Middle frontal gyrus (tissue), 1 donor: ENCODE measurements around the gene UBL3.

Experiments
- DNase-seq: peaks from one replicate; pipeline ENCODE4 v3.0.0-alpha.2; 2015; ENCODE audit warnings: low spot score; ENCODE audit errors: extremely low spot score

The UBL3 gene

GRCh38 chr13:29850213-29850898, at the start of gene UBL3:
TSS of gene UBL3 (minus strand) at chr13:29850617. CDS start at chr13:29849538, 1,079 bp downstream.
- peak; percentile 92 for DNase-seq

DNA sequence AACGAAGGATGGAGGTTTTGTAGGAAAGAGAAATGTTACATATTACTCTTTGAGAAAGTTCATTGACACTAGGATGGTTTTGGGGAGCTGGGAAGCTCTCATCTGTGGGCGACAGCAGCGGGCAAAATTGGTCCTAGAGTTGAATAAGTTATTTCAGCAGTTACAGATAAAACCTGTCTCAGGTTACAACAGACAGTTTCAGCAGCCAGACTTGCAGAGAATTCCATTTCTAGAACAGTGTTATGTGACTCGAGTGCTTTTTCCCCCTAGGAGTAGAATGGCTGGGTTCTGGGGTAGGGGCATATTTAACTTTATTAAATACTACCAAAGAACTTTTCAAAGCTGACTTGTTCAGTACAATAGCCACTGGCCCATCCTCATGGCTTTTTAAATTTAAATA, 46.7 kb upstream of the UBL3 start:
- no peak for DNase-seq

DNA sequence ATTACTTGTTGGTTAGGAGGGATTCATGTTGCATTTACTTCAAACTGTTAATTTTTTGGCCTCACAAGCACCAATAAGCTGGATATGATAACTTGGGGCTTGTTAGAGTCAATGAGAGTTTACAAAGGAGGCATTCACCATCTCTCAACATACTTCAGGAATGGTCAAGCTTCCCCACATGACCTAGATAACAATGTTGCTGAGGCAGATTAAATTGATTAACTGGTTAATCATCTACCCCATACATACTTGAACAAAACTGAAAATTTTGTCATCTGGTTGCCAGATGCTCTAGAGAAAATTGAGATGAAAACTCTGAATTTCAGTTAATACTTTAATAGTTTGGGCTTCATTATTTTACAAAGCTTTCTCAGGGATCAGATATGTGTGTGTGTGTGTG, 43.0 kb upstream of the UBL3 start:
- no peak for DNase-seq

- DNase-seq = peak; percentile 24
Observed at GRCh38 chr13:29892151-29892550, 41.7 kb upstream of the UBL3 start.

DNA sequence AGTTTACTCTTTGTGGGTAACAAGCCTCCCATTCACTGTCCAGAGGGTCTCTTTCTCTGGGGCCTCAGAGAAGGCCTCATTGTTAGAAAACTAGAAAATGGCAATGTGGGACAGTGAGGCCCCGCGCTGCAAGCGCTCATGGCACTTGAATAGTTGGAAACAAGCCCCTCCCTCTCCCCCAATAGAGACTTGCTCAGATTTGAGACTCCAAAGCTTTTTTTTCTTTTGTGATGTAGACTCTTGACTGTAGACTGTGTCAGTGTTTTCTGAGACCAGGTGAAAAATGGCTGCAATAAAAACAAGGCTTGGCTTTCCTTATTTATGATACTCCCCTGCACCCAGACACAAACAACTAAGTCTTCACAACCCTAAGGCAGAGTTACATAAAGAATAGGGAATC, 38.7 kb upstream of the UBL3 start:
- no peak for DNase-seq

DNA sequence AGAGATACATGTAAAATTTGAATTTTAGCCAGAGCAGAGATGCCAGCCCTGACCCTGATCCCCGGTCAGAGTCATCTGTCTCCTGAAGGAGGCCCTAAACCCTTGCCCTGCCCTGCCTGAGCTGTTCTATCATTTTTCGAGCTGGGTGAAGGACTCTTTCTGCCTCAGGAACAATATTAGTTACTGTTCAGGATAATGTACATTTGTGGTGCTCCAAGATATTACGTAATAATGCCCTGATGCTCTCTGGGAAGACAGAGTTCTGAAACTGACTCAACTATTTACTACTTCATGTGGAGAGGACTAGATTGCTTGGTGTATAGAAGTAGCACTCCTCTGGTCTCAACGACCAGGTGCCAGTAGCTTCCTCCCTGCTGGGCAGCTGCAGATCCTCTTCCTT, 37.9 kb upstream of the UBL3 start:
- DNase-seq = no peak

DNA sequence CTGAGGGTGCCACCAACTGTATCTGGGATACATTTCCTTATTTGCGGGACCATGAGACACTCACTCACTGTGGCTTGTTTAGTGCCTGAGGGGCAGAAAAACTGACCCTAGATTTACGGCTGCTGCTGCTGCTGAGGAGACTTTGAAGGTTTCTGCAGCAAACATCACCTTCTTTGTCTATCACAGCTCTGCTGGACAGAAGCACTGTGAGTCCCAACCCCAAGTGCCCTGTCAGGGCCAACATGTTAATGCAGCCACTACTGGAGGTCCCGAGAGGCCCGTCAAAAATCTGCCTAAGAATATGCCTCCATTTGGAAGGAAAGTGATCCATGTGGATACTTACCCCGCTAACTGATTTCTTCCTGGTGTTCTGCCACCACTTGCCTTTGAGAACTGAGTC, 37.3 kb upstream of the UBL3 start:
- no peak for DNase-seq

- no peak for DNase-seq
Observed at GRCh38 chr13:29887030-29887557, 36.7 kb upstream of the UBL3 start.

DNA sequence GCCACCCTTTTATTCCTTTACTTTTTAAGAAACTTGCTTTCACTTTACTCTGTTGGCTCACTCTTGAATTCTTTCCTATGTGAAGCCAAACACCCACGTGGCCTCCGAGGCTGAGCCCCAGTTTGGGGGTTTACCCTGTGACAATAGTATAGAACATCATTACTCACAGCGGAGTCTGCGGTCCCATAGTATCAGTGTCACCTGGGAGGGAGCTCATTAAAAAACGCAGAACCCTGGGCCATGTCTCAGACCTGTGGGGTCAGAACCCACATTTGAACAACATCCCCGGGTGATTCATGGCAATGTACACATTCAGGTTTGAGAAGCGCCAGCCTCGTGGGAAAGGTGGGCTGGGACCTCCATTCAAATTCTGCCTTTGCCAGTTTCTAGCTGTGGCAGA, 36.0 kb upstream of the UBL3 start:
- no peak for DNase-seq

DNA sequence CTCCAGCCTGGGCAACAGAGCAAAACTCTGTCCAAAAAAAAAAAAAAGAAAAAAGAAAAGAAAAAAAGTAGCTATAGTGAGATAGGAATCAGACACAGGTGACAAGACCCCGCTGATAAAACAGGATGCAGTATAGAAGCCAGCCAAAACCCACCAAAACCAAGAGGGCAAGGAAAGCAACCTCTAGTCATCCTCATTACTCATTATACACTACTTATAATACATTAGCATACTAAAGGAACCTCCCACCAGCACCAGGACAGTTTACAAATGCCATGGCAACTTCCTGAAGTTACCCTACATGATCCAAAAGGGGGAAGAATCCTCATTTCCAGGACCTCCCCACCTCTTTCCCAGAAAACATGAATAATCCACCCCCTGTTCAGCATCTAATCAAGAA, 35.6 kb upstream of the UBL3 start:
- DNase-seq = no peak

DNA sequence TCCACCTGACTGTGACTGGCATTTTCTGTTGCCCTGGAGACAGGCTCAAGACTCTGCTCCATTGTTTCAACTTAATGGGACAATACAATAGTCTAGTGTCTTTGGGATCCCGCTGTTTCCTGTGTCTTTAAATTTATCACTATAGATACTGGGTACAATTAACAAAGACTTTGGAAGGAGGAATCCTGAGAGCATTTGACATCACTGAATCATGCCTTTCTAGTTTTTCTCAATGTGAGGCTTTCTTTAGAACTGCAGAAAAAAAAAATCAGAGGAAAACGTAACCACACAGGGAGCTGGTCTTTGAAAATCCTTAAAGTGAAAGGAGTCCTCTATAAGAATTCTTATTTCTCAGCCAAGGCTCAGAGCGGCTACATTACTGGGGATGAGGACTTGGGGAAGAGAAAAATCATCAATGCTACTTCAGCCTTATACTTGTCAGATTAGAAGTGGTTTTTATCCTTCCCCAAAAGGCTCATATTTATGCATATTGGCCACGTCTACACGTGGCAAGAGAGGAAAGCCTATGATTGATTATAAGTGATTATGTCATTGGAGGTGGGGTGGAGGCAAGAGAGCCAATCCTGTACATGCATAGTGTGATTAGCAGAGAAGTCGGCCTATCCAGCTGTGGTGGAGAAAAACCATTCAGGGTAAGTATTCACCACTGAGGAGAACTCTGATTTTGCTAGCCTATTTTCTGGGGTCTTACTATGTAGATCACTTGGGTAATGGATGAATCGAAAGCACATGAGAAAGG, 34.4 kb upstream of the UBL3 start:
- peak; percentile 30 for DNase-seq

DNA sequence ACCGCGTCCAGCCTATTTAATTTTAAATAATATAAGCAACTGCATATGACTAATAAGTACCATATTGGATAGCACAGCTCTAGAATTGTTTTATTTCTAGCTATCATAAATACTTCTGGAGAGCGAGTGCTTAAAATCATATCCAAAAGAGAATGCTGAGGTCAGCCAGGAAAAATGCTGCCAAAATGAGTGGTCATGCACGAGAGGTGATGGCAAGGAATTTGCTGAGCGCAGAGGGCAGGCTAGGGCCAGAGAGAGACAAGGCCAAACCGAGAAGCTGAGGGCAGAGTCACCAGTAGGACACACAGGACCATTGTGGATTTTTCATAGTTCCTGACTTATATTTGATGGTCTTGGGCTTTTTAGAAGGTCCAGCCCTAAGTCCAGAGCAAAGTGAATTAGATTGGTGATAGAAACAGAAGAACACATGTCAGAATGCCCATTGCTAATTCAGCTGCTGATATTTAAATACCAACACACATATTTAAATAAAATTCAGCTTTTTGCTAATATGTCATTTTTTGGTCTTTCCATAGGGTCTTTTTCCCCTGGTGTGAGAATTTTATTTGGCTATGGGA, 33.6 kb upstream of the UBL3 start:
- DNase-seq = no peak

- DNase-seq = no peak
Observed at GRCh38 chr13:29882076-29882475, 31.7 kb upstream of the UBL3 start.

GRCh38 chr13:29878101-29878500, 27.7 kb upstream of the UBL3 start:
- DNase-seq = no peak

- no peak for DNase-seq
Observed at GRCh38 chr13:29877456-29878078, 27.1 kb upstream of the UBL3 start.

DNA sequence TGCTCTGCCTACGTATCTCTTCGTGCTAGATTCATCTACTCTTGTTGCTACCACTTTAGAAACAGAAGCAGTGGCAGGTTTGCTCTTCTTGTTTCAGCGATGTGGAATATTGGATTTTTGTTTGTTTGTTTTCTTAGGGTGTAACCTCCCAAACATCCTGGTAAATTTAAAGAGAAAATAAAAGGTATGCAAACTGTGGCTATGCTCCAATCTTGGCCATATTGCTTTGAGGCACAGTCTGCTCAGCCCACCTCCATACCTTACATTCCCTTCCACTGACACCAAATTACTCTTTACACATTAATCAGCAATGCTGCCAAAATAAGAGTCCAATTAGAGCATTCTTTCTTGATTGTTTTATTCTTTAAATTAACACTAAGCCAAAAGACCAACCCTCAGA, 25.2 kb upstream of the UBL3 start:
- DNase-seq = no peak

DNA sequence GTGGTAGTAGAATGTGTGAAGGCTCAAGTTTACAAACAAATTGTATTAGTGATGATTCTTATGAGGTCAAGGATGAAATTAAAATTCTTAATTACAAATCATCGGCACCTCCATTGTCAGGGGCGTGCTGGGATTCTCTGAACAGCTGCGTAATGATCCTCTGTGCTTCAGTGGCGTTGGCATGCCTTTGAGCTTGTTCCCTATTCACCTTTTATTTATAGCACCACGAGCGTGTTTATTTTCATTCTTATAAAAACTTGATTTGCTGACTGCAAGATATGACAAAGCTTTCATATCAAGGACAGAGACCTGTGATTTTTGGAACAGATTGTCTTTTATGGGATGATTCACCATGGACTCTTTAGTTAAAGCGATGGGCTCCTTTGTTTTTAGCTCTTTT, 18.2 kb upstream of the UBL3 start:
- no peak for DNase-seq

DNA sequence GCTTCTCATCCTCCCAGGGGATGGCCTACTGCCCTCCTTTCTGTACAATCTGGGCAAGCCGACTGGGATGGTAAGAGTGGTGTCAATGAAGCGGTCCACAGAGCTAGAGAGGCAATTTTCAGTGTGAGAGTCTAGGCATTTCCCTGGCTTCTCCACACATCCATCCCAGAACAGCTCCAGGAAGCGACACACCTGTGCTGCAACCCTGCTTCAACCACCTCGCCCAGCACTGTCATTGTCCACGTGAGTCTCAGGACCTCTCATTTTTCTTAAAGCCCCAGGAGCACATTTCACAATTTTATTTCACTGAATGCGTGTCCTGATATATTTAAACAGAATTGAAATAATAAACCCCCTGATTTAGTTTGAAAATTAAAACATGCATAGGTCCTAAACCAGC, 15.5 kb upstream of the UBL3 start:
- no peak for DNase-seq

DNA sequence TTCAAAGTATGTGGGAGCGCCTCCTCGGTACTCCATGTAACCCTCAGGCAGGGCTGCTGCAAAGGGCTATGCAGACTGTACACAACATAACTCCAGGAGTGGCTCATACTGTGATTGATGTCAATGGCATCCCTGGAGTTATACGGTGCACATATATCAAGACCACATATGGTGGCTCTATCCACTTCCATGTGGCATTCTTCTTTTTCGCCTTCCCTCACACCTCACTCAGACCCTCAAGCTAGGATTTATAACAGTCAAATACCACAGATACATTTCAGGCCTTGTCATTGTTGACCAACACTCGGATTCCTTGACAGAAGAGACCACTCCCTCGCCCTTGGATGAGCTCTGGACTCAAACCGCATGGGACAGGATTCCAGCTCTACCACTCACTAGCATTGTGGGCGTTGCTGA, 11.3 kb upstream of the UBL3 start:
- DNase-seq = no peak

- DNase-seq = no peak
Observed at GRCh38 chr13:29859971-29860370, 9.6 kb upstream of the UBL3 start.

GRCh38 chr13:29858667-29859066, 8.2 kb upstream of the UBL3 start:
- DNase-seq = no peak

DNA sequence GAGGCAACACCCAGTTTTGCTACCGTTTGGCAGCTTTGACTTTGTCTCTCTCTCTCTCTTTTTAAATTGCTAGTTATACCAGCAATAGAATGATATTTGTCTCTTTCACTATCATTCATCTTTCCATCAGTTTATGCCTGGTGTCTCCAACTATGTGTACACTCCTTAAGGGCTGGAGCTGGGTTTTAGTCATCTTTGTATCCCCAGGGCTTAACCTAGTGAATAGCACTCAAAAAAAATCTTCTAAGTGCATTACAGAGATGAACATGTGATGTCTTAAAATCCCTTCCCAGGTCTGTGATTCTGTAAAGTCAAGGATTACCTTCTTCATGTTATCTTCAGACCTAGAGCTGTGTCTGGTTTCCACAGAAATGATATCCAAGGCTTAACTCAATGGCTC, 7.8 kb upstream of the UBL3 start:
- DNase-seq = no peak
